Measurements from ENCODE around the gene CHML.
"Not testable (repeated sequence)": the region's sequence is repeated elsewhere in the genome, so short reads cannot be mapped to it uniquely, and the experiment has no call there.

CHML gene

GRCh38 chr1:241640149-241640866, at the start of gene CHML, which contains the start of gene OPN3:
Gene CHML (minus strand): TSS chr1:241640369. CDS start chr1:241635766, 4,603 bp downstream.
Gene OPN3 (minus strand): TSS chr1:241640369. CDS start chr1:241640254, 115 bp downstream.
- no peak for DNase-seq

DNA sequence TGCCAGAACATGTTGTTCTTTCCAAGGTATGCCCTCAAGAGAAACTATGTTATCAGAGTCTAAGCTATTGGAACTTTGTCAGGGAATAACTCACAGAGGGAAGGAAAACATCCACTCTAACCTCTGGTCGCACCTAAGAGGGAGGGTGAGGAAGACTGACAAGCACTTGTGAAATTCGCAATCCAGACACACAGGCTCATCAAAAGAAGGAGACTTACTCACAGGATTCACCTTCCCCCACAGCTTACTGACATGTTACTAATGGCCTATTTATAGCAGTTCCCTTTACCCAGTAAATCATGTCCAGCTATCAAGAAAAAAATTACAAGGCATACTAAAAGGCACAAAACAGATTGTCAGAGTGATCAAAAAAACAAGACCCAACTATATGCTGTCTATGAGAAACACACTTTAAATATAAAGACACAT, 48.8 kb upstream of the CHML start:
- no peak for DNase-seq

DNA sequence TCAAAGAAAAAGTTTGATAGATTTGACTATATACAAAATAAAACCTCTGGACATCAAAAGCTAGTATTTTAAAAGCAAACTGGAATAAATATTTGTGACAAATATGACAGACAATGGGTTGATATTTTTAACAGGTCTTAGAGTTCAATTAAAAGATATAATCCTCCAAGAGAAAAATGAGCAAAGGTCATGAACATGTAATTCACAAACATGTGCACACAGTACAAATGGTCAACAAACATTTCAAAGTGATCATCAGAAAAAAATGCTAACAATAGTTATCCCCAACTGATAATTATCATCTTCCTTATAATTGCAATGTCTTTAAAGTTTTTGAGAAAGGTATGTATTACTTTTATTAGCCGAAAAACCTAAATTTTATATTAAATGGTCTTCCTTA, 43.9 kb upstream of the CHML start:
- DNase-seq: no peak

GRCh38 chr1:241682921-241683320, 42.8 kb upstream of the CHML start:
- no peak for DNase-seq

GRCh38 chr1:241681861-241682448, 41.8 kb upstream of the CHML start:
- not testable (repeated sequence) for DNase-seq

DNA sequence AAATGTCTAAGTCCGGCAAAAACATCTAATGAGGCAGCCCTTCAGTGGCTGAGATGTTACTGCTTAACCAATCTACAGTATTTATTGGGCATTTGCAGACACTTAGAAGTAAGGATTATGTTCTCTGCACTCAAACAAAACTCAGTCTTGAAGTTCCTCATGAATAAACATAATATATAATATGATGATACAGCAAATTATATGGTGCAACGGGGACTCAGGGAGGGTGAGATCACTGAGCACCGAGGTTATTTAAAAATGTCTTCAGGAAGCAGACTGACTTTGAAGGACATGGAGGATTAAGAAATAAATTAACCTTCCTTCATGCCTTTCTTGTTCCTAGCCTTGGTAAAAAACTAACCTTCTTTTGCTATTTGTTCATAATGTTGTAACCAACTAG, 39.8 kb upstream of the CHML start:
- DNase-seq: no peak

DNA sequence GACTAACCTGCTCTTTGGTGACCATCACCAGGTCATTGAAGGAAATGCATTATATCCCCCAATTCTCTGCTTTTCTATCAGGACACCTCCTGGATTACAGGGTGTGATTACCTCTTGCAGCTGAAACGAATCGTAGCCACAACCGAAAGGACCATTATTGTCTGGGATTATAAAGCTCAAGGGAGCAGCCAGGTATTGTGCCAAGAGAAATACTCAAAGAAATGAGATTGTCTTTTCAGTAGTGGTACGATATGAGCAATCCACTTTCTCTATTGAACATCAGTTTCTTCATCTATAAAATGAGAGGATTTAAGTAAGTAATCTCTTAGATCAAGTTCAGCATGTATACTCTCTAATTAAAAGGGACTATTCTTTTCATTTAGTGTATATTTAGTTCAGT, 39.2 kb upstream of the CHML start:
- DNase-seq: no peak

DNA sequence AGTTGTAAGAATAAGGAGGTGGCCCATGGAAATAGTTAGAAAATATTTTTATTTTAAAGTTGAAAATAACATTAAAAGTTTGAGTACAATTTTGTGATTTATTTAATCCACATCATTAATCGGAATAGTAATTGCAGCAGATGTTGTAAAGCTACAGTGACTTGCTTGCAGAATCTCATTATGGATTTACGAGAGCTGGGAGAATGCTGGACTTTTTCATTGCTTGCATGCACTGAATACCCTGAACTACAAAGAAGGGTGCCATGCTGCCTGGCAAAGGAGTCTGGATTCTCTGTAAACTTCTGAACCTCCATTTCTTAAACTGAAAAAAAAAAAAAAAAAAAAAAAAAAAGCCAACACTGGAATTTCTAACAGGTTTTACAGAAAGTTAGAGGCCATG, 38.4 kb upstream of the CHML start:
- no peak for DNase-seq

DNA sequence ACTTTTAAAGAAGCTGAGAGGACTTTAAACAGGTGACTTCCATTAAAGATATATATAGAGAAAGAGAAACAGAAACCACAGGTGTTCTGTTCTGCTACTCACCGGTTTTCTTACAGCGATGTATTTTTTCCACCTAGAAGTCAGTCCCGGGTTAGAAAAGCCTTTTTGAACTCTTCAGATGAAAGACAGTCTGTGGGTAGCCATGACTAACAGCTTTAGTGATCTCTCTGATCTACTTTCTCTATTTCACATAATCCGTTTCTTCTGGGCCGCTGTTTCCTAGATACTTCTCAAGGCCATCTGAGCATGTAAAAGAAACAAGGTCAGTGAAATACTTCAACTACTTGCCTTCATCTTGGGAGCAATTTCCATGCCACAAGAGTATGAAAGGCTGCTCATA, 37.0 kb upstream of the CHML start:
- no peak for DNase-seq

DNA sequence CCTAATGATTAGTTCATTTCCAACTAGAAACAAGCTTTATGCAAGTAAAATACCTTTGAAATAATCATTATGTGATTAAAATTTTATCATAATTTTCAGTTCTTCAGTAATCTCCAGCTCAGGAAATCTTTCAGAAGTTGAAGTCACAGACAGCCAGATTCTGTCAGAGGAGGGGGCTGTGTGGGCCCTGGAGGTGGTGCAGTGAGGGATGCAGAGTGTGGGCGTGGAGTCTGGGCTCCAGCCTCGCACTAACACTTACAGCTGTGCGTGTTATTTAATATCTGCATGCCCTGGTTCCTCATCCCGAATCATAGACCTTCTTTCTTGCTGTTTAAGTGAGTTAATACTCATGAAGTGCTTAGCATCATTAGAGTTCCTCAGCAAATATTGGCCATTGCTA, 35.8 kb upstream of the CHML start:
- DNase-seq: no peak

DNA sequence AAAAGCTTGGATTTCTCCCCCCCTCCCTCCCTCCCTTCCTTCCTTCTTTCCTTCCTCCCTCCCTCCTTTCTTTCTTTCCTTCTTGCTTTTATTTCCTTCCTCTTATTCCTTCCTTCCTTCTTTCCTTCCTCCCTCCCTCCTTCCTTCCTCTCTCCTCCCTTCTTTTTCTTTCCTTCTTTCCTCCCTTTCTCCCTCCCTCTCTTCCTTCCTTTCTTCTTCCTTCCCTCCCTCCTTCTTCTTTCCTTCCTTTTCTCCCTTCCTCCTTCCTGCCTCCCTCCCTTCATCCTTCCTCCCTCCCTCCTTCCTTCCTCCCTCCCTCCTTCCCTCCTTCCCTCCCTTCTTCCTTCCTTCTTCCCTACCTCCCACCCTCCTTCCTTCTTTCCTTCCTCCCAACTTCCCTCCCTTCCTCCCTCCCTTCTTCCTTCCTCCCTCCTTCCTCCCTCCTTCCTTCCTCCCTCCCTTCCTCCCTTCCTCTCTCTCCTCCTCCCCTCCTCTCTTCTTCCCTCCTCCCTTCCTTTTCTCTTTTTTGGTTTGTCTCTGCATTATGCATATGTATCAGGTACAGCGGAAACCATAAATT, 34.7 kb upstream of the CHML start:
- no peak for DNase-seq

DNA sequence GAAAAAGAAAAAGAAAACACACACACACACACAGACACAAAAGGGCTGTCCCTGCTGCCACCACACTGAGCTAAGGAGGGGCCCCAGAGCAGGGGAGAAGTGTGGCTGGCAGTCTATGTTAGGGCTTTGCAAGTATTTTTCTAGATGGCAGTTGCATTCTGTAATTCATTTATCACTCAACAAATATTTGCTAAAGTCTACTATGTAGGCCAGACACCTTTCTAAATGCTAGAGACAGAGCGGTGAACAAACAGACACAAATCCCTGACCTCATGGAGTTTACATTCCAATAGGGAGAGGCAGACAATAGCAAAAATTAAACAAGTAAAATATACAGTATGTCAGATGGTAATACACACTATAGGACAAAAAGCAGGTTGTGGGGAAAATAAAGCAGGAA, 32.1 kb upstream of the CHML start:
- DNase-seq: no peak

- no peak for DNase-seq
Measured at GRCh38 chr1:241666419-241666818, 26.2 kb upstream of the CHML start.

DNA sequence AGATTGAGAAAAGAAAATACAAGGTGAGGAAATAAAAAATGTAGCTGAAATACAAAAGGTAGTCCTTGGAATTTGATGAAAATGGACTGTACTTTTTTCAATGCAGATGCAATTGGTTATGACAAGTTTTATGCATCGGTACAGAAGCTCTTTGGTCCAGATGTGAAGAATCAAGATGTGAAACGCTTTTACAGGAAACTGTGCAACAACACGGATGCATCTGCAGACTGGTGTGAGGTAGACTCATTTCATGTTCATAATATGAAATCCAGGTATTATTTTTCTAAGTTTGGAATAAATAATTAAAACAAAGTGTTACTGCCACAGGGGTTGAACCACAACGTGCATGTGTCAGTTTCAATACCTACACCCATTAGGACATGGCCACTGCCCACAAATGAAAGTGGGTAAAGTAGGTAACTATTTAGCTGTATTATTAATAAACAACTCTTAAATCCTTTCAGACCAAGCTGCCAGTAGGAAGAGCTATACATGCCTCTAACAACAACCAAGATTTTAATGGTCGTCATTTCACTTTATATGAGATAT, 20.3 kb upstream of the CHML start:
- DNase-seq: no peak

DNA sequence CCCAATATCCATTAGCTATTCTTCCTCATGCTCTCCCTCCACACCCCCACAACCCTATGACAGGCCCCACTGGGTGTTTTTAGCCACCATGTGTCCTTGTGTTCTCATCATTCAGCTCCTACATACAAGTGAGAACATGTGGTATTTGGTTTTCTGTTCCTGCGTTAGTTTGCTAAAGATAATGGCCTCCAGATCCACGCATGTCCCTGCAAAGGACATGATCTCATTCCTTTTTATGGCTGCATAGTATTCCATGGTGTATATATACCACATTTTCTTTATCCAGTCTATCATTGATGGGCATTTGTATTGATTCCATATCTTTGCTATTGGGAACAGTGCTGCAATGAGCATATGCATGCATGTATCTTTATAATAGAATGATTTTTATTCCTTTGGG, 18.8 kb upstream of the CHML start:
- DNase-seq: not testable (repeated sequence)

DNA sequence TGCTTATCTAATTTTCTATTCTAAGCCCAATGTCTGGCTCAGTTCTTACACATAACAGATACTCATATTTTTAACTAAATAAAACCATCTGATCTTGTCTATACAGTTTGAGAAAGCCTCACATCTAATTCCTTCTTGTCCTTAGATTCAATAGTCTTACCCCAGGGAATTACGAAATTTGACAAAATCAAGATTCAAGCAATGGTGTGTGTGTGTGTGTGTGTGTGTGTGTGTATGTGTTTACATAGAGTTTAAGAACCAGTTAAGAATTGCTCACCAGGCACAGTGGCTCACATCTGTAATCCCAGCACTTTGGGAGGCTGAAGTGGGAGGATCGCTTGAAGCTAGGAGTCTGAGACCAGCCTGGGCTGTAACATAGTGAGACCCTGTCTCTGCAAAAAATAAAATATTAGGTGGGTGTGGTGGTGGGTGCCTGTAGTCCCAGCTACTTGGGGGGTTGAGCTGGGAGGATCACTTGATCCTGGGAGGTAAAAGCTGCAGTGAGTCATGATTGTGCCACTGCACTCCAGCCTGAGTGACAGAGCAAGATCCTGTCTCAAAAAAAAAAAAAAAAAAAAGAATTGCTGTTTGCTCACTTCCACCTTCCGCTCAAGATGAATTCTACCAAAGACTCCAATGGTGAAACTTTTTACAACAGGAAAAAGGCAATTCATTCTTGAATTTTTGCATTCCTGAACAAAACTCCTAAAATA, 18.1 kb upstream of the CHML start:
- no peak for DNase-seq

DNA sequence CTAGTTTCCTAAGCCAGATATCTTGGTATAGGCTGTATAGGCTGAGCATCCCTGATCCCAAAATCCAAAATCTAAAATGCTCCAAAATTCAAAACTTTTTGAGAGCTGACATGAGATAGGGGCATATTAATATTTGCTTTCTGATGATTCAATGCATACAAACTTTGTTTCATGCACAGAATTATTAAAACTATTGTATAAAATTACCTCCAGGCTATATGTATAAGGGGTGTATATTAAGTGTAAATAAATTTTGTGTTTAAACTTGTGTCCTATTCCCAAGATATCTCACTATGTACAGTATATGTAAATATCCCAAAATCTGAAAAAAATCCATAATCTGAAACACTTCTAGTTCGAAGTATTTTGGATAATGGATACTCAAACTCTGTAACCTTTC, 14.5 kb upstream of the CHML start:
- no peak for DNase-seq

DNA sequence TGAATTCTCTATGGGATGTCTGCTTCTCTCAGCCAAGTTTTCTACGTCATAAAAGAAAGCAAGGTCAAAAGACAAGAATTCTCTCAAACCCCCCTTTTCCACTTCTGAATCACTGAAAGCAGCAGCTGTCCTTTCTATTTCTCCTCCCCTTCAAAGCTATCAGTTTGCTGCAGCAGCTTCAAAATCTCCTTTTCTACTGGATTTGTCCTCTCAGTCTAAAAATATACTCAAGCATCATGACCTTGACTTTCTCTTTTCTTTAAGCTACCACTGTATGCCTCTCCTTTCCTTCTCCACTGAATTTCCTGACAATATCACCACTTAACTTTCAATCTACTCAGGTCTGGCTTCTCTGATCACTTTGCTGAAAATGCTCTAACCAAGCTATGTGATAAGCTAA, 13.8 kb upstream of the CHML start:
- no peak for DNase-seq

- DNase-seq: no peak
Measured at GRCh38 chr1:241652012-241652411, 11.8 kb upstream of the CHML start, which contains the start of gene WDR64. Gene WDR64 (plus strand): TSS chr1:241652281. CDS start chr1:241652485, 204 bp downstream.

GRCh38 chr1:241648159-241648558, 8.0 kb upstream of the CHML start:
- DNase-seq: no peak

- DNase-seq: no peak
Measured at GRCh38 chr1:241647658-241648057, 7.5 kb upstream of the CHML start.

DNA sequence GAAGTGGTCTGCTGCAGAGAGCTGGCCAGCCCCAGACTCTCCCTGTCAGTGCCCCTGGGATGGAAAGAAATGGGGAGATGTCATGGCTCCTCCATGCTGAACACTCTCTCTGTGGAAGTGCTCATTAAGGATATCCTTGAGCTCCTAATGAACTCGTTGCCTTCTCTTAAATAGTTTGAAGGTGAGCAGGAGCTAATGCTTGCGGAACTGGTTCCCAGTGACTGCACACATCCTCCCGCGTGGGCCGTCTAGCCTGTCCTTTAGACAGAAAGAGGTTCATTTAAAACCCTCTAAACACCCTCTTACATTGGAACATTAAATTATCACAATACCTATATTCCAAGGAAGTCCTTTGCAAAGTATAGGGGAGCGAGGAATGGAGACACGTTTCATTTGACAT, 6.0 kb upstream of the CHML start:
- DNase-seq: no peak

- no peak for DNase-seq
Measured at GRCh38 chr1:241645199-241645598, 5.0 kb upstream of the CHML start.
